Activated T-cell treated with anti-CD3 and anti-CD28 coated beads for 4 hours (primary cell): ENCODE results near the gene PER2.

Experiments used
- DNase-seq: peaks from one replicate; pipeline ENCODE4 v3.0.0-alpha.2; 2020

The PER2 gene

DNA sequence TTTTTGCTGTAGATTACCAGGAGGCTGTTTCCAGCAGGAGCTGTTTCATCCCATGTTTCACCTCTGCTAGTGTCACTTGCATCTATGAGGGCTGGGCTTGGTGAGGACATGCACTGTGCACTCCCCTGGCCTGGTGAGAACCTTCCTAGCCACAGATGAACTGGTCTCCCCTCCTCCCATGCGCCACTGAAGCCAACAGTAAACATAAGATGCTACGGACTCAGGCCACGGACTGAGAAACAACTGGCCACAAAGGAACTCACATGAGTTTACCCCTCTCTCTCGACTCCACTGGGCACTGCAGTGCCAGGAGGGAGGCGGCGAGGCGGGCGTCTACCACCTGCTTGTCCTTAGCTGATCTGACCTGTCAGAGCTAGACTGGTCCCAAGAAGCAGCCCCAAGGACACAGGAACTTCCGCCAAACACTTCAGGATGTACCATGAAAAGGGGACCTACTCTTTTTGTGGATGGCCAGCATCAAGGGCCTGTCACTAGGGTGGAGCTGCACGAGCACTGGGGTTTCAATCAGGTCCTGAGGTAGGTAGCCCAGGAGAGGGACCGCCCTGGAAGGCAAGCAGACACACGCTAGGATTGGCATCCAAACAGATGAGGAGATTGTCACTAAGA lies 25.8 kb downstream of the PER2 start:
- DNase-seq = no peak

DNA sequence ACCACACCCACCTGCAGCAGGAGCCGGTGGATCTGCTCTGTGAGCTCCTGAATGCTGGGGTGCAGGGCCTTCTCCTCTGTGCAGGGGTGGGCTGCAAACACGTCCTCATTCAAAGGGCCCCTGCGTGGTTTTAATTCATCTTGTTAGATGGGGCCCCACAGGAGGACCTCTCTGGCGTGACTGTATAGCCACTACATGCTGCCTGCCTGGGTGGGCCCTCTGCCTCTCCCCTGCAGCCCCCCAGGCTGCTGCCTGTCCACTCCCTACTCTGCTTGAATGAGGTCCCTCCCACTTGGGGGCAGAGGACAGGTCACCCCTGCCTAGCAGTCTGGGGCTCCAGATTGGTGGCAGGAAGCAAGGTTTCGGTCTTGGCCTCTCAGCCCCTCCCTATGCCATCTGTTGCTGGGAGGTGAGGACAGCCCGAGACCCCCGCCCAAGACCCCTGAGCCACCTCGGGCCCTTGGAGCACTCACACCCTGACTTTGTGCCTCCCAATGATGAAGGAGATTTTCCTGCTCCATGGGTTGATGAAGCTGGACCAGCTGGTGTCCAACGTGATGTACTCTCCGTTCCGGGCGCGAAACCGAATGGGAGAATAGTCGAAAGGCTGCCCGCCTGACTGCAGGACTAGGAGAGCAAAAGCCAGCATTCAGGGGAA lies 26.6 kb downstream of the PER2 start:
- no peak for DNase-seq

DNA sequence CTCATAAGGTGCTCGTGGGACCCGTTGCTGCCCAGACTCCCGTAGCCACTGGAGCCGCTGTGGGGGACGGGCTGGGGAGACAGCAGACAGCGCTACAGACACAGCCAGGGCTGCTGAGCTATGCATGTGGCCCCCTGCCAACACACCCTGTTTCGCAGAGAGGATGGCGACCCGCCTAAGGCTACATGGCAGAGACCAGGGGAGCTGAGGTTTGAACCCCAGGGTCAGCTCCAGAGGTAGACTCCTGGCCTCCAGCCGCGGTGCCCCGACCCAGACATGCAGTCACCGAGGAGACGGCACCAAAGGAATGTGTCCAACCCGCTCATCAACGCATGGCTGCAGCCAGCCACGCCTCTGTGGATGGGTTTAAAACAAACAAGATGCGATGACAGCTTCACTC lies 27.5 kb downstream of the PER2 start:
- no peak for DNase-seq

DNA sequence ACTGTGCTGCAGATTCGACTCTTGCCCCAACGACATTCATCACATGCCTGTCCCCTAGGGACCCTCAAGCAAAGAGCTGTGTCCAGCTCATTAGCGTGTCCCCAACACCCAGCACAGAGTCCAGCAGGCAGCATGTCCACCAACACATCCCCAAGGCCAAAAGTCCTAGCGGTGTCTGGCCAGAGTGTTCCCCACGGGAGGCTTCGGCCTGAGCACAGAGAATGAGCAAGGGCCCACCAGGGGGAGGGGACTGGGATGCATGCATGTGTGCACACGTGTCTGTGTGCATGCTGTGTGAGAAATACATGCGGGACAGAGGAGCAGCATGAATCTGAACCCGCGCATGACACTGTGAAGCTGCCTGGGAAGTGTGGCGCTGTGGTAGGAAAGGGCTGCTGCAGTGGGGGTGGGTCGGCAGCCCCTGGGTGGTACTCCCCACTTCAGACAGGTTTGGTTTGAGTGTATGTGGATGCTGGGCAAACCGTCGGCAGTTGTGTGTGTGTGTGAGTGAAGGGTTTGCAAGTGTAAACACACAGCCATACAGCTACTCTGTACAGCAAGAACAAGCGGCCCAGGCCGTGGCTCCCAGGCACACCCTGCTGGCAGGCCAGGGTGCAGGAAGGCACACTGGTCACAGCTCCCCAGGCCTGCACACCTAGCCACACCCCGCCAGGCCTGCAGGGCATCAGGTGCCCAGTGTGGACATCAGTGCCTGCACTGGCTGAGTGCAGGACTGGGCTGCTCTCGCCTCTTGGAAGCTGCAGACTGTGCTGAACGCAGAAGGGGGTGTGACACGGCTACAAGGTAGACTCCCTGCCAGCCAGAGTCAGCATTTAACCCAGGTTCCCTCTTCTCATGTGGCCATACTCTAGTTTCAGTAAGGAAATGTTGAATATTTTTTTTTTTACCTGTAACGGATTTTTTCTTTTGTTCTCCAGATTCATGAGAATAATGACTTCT lies 29.1 kb downstream of the PER2 start:
- DNase-seq = no peak

DNA sequence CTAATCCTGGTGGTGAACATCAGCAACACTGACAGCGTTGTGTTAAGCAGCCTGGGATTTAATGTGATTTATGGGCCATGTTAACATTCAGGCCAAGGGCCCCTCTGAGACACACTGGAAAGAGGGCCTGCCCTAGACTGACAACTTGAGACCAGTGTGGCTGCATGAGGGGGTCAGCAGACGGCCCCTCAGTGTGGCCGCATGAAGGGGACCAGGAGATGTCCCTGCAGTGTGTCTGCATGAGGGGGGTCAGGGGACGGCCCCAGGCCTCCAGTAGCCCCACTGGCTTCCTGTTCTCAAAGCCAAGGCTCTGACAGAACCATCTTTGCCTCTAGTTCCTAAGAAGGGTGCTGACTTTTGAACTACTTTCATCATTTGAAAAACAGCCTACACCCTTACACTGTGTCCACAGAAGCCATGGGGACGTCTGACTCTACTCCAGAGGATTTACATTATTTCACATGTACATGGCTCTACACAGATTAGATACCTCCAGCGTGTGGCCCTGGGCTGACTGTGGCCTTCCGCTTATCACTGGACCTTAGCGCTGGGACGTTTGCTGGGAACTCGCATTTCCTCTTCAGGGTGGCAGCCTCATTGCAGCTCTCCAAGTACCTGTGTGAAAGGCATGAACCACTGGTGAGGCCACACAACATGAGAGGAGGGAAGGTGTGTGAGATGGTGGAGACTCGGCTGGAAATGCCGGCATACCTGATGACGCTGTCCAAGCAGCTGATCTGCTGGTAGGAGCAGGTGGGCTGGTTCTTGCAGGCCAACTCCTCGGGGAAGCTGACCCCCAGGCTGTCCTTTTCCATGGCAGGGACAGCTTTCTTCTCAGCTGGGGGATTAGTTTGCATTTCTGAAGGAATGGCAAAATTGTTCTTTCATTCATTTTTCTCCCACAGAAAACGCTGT lies 30.4 kb downstream of the PER2 start:
- no peak for DNase-seq

DNA sequence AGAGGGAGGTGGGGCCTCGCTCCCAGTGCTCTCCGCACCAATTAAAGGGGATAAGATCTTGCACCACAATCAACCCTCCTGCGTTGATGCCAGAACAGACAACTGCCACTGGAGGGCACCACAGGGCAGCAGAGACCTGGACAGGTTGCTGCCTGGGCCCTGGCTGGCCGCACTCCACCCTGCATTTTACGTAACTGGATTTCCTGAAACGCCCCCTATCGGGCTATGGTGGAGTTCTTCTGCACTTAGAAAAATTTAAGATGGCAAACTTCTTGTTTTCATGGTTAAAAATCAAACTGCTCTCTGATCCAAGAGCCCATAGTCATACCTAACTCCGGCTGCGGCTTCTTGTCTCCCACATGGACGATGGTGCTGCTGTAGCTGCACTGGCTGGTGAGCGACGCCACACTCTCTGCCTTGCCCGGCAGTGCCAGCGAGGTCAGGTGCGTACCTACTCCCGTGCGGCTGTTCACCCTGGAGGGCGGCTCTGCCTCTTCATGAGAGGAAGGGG lies 31.8 kb downstream of the PER2 start:
- DNase-seq = peak; percentile 44

DNA sequence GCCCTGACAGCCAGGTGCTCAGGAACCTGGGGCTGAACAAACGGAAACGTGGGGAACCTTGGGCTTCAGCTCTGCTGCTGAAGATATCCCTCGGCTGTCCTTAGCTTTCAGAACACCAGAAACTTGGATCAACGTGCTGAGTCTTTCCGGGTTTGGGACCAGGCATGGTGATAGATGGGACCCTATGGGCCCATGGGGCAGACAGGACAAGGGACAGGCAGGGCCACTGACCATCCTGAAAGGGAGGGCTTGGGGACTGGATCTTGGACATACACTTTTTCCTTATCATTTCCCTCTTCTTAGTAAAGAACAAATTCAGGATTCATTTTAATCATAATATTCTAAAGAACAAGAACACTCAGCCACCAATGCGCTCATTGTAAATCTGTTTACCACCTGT lies 32.3 kb downstream of the PER2 start:
- DNase-seq = no peak

DNA sequence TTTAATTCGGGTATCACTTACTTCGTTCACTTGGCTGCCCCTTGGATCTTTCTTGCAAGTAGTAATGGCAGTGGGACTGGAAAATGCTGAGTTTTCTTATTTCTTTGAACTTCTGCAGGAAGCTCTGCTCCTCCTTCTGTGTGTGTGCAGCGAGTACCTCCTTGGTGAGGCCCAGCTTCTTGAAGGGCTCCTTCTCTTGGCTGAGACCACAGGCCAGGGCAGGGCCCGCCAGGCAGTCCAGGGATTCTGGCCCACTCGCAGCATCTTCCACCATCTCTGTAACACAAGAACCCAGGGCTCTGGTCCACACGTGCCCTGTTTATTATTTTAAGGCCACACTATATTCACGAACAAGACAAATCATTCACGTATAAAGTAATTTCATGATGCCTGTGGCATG lies 32.8 kb downstream of the PER2 start:
- DNase-seq = no peak

DNA sequence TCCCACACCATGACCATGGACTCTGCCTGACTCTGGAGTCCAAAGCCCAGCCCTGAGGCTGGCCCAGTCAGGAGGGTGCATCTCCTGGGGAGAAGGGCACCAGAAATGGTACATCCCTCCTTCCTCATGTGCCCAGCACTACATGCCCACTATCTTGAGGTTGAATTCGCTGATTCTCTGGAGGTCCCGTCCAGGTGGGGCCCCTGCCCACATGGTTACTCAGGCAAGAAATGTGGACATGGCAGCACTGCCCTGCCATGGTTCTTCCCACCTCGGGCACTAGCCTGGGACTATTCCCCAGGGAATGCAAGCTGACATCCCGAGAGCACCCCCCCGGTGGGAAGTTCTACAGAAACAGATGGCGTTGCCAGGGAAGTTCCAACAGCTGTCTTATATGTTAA lies 33.3 kb downstream of the PER2 start:
- DNase-seq = no peak

DNA sequence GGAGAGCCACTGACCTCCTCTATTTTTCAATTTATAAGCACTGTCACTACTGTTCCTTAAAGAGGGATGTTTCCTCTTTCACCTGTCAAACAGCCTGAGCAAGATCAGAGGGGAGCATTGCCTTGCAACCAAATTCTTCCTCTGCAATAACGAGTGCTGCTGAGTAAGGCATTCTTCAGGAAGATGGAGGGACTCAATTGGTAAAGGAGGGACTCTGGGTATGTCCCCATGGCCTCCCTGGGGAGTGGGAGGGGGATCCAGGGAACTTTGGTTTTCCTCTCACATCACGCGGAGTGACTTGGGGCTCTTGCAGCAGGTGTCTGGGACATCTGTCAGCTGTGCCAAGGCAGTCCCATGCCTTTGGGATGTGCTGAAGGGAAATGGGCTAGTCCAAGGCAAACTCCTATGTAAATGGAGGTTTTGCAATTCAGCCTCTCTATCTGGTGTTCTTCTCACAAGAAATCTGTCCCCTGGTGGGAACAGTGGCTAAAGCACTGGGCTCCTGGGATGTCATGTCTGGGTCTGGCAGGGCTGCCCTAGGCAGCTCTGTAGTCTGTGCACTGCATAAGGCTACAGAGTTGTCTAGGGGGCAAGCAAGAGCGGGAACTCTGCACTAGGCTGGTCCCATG lies 34.2 kb downstream of the PER2 start:
- DNase-seq = no peak

DNA sequence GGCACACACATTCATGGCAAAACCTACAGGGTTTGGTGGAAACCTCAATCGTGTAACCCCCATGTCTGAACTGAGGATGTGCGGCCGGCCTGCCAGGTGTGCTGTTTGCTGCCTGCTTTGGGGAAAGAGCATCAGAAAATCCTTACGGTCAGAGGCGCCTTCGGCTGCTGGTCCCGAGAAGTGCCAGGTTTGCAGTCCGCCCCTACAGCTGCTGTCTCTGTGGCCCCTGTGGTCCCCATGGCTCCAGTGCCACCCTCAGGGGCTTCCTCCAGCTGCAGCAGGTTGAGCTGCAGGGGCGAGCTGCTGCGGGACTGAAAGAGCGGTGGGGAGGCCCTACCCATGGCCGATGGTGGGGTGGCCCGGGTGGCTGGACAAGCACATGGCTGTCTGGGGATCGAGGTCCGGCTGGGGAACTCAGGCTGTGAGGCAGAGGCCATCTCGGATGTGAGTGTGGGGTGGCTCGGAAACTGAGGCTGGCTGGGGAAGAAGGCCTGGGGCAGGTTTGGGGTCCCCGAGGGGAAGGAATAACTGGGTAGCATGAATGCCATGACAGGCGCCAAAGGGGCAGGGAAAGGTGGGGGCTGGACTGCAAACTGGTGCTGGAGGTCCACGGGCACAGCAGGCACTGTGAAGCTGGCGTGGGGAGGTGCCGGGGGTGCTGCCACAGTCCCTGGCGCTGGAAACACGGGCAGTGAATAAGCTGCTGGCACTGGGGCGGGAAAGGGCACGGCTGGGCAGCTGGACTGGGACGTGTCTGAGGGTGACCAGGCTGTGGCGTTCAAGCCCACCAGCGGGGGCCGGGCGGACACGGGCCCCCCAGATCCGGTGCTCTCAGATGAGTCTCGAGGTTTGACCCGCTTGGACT lies 35.4 kb downstream of the PER2 start:
- DNase-seq = no peak

DNA sequence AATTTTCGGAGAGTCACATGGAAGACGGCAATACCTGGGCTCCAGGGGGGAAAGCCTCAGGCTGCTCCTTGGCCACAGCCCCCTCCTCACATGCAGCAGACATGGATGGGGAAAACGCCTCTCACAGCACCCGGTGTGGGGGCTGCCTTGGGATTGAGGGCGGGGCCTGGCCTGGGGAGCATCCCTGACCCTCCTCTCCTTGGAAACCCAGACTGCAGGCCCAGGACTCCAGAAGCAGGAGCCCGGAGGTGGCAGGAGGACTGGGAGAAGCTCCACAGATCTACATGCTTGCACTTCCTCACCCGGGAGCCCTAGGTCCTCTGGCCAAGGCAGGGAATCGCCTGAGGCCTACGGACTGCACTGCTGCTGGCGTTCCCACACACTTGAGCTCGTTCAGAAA lies 36.4 kb downstream of the PER2 start:
- no peak for DNase-seq

DNA sequence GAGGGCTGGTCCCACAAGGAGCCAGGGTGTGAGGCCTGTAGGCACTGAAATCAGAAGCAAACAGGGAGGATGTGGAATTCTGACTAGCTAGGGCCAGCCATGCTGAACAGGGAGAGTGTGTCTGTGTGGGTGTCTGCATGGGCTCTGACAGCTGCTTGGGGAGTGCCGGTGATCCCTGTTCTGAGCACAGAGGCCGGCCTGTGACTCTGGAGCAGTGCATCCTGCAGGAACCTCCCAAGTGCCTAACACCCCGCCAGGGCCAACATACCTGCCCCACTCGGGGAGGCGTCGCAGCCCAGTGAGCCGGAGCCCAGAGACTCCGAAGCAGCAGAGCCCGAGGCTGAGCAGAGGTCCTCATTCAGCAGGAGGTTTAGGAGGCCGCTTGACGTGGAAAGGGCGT lies 37.1 kb downstream of the PER2 start:
- no peak for DNase-seq

DNA sequence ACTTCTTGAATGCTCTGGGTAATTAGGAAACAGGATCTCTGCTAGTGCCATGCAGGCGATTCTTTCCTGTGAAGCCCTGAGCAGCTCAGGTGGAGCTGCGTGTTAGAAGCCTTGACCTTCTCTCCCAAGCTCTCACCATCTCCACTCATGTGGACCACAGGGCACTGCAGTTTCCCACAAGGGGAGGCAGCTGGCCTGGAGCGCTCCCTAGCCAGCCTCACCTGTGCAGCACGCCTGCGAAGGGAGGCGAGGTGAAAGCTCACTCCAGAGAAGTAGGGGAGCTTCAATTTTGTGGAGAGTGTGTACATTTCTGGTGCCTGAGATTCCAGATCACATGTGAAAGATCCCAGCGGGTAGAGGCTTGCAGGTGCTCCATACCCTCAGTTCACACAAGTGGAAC lies 37.5 kb downstream of the PER2 start:
- no peak for DNase-seq

DNA sequence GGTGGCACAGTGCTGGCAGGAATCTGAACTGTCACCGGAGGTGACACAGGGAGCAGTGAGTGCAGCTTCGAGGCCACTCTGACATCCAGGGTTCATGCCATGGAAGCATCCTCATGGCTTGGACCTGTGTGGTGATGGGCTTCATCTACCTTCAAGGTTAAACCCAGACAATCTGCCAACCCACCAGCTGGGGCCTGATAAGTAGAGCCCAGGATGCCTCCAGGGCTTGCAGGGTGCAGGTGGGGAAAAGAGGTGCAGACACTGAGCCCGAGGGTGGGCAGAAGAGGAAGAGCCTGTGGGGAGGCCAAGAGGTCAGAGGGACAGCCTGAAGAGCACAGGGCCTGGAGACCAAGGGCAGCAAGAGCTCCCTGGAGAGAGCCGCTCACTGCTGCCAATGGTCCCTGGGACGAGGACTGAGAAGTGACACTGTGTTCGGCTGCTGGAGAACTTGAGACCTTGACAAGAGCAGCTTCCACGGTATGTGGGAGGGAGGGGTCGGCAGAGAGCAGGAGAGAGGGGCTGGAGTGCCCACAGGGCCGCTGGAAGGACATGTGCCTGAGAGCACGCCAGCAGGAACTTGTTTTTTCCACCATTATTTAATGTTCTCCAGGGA lies 40.5 kb downstream of the PER2 start:
- no peak for DNase-seq

DNA sequence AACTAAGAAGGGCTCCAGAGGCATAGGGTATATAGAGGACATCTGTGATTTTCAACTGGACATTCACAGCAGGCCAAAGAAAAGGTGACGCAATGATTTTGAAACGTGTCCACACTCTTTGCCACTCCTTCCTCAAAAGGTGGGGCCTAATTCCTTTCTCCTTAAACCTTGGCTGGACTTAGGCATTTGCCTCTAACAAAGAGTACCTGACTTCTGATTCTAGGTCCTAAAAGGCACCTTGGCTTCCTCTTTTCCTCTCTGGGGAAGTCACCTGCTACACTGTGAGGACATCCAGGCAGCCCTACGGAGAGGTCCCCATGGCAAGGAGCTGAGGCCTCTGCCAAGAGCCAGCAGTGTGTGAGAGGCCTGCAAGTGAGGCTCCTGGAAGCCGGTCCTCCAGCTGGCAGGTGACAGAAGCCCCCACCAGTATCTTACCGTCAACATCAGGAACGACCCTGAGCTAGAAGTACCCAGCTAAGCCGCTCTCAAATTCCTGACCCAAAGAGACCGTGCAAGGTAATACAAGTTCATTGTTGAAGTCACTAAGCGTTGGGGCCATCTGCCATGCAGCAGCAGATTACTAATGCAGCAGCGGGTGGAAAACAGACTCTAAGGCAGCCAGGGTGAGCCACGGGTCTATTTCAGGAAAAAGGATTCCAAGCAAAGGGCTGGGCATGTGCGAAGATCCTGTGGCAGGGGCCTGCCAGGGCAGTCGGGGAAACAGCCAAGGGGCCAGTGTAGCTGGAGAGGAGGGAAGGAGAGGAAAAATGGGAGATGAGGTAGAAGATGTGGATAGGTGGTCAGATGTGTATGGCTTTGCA lies 41.2 kb downstream of the PER2 start:
- DNase-seq = no peak

DNA sequence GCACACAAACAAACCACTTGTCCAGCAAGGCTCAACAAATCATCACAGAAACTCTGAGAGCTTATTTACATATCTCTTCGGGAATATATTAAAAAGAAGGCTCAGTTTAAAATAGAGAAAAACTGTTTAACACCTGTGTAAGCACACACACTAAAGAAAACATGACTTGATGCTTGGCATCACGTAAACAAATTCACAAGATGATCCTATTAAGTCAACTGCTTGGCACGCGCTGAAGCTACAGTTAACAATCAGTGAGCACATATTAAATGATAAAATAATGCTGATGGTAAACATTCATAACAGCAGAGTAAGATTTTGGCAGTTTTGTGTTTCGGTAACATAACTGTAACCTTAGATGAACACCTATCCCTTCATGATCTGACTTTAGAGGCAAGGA lies 44.3 kb downstream of the PER2 start:
- DNase-seq = no peak

DNA sequence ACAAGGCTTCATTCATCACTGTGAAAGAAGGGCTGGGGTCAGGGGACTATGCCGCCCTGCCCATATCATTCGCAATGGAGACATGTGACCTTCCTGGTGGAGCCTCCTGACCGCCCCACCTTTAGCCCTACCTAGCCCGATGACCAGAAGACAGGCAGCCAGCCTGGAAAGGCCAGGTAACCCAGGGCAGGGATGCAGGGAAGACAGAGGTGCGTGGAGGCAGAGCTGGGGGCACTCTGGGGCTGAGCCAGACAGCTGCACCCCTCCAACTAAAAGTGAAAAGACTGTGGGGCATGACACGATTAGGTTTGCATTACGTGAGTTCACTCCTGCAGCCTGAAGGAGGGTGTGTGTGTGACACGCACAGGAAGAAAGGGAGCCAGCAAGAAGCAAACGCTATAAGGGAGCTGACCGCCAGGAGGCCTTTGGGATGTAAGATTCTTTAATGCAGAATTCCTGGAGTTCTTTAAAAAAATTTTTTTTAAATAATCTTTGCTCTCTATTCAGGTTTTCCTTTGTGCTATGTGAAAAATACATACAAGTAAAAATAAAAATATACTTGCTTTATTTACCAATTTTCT lies 44.8 kb downstream of the PER2 start:
- no peak for DNase-seq

DNA sequence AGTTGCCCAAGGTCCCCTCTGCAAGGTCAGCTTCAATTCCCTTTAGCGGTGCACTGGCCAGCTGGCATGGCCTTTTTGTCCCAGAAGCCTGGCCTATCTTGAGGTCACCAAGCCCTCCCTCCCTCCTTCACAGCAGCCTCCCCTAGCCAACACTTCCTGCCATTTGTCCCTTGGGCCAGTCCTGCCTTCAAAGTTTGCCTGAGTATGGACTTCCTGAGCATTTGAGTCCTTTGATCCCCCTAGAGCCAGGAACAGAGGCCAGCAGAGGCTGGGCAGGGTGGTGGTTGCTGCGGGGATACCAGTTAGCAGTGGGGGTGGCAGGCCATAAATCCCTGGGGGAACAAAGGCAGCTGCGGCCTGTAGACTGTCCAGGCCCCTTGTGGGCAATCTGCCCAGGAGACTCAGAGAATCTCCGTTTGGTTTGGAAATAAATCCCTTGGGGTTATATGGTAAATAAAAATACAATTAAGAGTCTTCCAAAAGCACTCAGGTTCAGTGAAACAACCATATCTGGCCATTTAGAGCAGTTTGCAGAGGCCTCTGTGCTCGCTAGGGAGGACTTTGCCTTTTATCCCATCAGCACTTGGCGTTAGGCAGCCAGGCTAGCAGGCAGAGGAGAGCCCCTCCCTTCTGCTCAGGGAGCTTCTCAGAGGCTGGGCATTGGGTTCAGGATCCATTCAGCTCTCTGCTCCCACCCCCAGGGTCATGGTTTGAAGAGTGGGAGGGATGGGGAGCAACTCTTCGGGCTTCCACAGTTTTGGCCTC lies 45.5 kb downstream of the PER2 start:
- no peak for DNase-seq
